SK-N-SH treated with all-trans-retinoic acid at 6 μM for 48 hours (cell line): Measurements from ENCODE around the gene GMCL1.
A peak's percentile ranks its signal among the peaks of the same experiment; 100 is the strongest.
"Not testable (repeated sequence)": the region's sequence is repeated elsewhere in the genome, so short reads cannot be mapped to it uniquely, and the experiment has no call there.

ENCODE experiments used
- ATAC-seq: fragments of 200-7000 bp; cut with Tn5 transposase; 3 replicates; pipeline ENCODE4 v1.9.1; 2020; ENCODE audit warnings: mild to moderate bottlenecking, moderate library complexity
- ARNTL ChIP-seq: fragments of 450-650 bp; formaldehyde crosslinking; IDR thresholded peaks from 2 replicates; pipeline ENCODE4 v1.5.0; 2020; ENCODE audit warnings: low read depth, mild to moderate bottlenecking, moderate library complexity, borderline replicate concordance
- BACH2 ChIP-seq: fragments of 250-450 bp; sonication (Bioruptor Pico); IDR thresholded peaks from 2 replicates; pipeline ENCODE4 v1.9.0; 2021; ENCODE audit warnings: mild to moderate bottlenecking, borderline replicate concordance
- ESRRG ChIP-seq: fragments of 250-450 bp; sonication (Bioruptor Pico); IDR thresholded peaks from 2 replicates; pipeline ENCODE4 v1.6.1; 2021; ENCODE audit warnings: mild to moderate bottlenecking
- GLIS3 ChIP-seq: fragments of 250-450 bp; sonication (Bioruptor Pico); IDR thresholded peaks from 2 replicates; pipeline ENCODE4 v1.5.0; 2020; ENCODE audit warnings: mild to moderate bottlenecking, moderate library complexity
- ISL1 ChIP-seq: fragments of 250-450 bp; sonication (Bioruptor Pico); IDR thresholded peaks from 2 replicates; pipeline ENCODE4 v2.1.2; 2022; ENCODE audit warnings: mild to moderate bottlenecking, moderate library complexity
- OSR1 ChIP-seq: fragments of 250-450 bp; sonication (Bioruptor Pico); IDR thresholded peaks from 2 replicates; pipeline ENCODE4 v1.8.0; 2022; ENCODE audit warnings: moderate library complexity, mild to moderate bottlenecking, inconsistent platforms
- SNAI2 ChIP-seq: fragments of 250-450 bp; sonication (Bioruptor Pico); IDR thresholded peaks from 2 replicates; pipeline ENCODE4 v1.5.0; 2020; ENCODE audit warnings: mild to moderate bottlenecking, moderate library complexity
- TOX ChIP-seq: fragments of 250-450 bp; sonication (Bioruptor Pico); IDR thresholded peaks from 2 replicates; pipeline ENCODE4 v1.8.0; 2021; ENCODE audit warnings: mild to moderate bottlenecking, moderate library complexity, borderline replicate concordance
- ZC3H10 ChIP-seq: fragments of 250-450 bp; sonication (Bioruptor Pico); IDR thresholded peaks from 2 replicates; pipeline ENCODE4 v1.5.1; 2021; ENCODE audit warnings: mild to moderate bottlenecking, moderate library complexity
- ZFP3 ChIP-seq: fragments of 250-450 bp; sonication (Bioruptor Pico); IDR thresholded peaks from 2 replicates; pipeline ENCODE4 v1.5.0; 2020; ENCODE audit warnings: mild to moderate bottlenecking, moderate library complexity
- ZFP30 ChIP-seq: fragments of 450-650 bp; formaldehyde crosslinking; IDR thresholded peaks from 2 replicates; pipeline ENCODE4 v1.5.0; 2022; ENCODE audit warnings: mild to moderate bottlenecking, moderate library complexity
- ZNF565 ChIP-seq: fragments of 450-650 bp; formaldehyde crosslinking; conservative IDR thresholded peaks from 2 replicates; pipeline ENCODE4 v1.5.0; 2020; ENCODE audit warnings: low read depth, mild to moderate bottlenecking, moderate library complexity
- ZNF8 ChIP-seq: fragments of 450-650 bp; formaldehyde crosslinking; IDR thresholded peaks from 2 replicates; pipeline ENCODE4 v1.5.0; 2020; ENCODE audit warnings: mild to moderate bottlenecking, moderate library complexity
- TF ChIP-seq, protein P1 (sequence below): fragments of 250-450 bp; sonication (Bioruptor Pico); IDR thresholded peaks from 2 replicates; pipeline ENCODE4 v1.8.0; 2020; ENCODE audit warnings: mild to moderate bottlenecking, moderate library complexity, borderline replicate concordance
- TF ChIP-seq, protein P2 (sequence below): fragments of 250-450 bp; sonication (Bioruptor Pico); IDR thresholded peaks from 2 replicates; pipeline ENCODE4 v1.5.1; 2021; ENCODE audit warnings: mild to moderate bottlenecking, moderate library complexity
- TF ChIP-seq, protein P3 (sequence below): fragments of 250-450 bp; sonication (Bioruptor Pico); IDR thresholded peaks from 2 replicates; pipeline ENCODE4 v1.5.1; 2020; ENCODE audit warnings: low read depth, mild to moderate bottlenecking, moderate library complexity
- TF ChIP-seq, protein P4 (sequence below): fragments of 250-450 bp; sonication (Bioruptor Pico); IDR thresholded peaks from 2 replicates; pipeline ENCODE4 v1.5.0; 2020; ENCODE audit warnings: mild to moderate bottlenecking, moderate library complexity
- TF ChIP-seq, protein P5 (sequence below): fragments of 250-450 bp; sonication (Bioruptor Pico); IDR thresholded peaks from 2 replicates; pipeline ENCODE4 v1.8.0; 2021; ENCODE audit warnings: low read depth, mild to moderate bottlenecking, moderate library complexity, borderline replicate concordance

Gene GMCL1

DNA sequence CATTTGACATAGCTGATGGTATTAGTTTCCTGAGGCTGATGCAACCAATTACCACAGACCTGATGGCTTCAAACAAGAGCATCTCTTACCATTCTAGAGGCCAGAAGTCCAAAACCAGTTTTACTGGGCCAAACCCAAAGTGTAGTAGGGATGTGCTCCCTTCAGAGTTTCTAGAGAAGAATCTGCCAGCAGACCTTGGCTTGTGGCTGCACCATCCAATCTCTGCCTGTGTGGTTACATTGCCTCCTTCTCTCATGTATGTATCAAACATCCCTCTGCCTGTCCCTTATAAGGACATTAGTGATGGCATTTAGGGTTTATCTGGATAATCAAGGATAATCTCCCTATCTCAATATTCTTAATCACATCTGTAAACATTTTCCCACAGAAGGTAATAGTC lies 59.8 kb downstream of the GMCL1 start:
- ATAC-seq = no peak
- no peak for TF ChIP-seq BACH2
- no peak for TF ChIP-seq ARNTL (CRISPR knock-in tag)
- TF ChIP-seq, protein P1, sequence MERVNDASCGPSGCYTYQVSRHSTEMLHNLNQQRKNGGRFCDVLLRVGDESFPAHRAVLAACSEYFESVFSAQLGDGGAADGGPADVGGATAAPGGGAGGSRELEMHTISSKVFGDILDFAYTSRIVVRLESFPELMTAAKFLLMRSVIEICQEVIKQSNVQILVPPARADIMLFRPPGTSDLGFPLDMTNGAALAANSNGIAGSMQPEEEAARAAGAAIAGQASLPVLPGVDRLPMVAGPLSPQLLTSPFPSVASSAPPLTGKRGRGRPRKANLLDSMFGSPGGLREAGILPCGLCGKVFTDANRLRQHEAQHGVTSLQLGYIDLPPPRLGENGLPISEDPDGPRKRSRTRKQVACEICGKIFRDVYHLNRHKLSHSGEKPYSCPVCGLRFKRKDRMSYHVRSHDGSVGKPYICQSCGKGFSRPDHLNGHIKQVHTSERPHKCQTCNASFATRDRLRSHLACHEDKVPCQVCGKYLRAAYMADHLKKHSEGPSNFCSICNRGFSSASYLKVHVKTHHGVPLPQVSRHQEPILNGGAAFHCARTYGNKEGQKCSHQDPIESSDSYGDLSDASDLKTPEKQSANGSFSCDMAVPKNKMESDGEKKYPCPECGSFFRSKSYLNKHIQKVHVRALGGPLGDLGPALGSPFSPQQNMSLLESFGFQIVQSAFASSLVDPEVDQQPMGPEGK (CRISPR knock-in tag) = no peak
- TF ChIP-seq GLIS3 (CRISPR knock-in tag) = no peak
- TF ChIP-seq ZFP3 (CRISPR knock-in tag) = no peak
- TF ChIP-seq SNAI2 (CRISPR knock-in tag) = no peak
- TF ChIP-seq, protein P2, sequence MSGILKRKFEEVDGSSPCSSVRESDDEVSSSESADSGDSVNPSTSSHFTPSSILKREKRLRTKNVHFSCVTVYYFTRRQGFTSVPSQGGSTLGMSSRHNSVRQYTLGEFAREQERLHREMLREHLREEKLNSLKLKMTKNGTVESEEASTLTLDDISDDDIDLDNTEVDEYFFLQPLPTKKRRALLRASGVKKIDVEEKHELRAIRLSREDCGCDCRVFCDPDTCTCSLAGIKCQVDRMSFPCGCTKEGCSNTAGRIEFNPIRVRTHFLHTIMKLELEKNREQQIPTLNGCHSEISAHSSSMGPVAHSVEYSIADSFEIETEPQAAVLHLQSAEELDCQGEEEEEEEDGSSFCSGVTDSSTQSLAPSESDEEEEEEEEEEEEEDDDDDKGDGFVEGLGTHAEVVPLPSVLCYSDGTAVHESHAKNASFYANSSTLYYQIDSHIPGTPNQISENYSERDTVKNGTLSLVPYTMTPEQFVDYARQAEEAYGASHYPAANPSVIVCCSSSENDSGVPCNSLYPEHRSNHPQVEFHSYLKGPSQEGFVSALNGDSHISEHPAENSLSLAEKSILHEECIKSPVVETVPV (CRISPR knock-in tag) = no peak
- no peak for TF ChIP-seq ZFP30 (CRISPR knock-in tag)
- TF ChIP-seq, protein P3, sequence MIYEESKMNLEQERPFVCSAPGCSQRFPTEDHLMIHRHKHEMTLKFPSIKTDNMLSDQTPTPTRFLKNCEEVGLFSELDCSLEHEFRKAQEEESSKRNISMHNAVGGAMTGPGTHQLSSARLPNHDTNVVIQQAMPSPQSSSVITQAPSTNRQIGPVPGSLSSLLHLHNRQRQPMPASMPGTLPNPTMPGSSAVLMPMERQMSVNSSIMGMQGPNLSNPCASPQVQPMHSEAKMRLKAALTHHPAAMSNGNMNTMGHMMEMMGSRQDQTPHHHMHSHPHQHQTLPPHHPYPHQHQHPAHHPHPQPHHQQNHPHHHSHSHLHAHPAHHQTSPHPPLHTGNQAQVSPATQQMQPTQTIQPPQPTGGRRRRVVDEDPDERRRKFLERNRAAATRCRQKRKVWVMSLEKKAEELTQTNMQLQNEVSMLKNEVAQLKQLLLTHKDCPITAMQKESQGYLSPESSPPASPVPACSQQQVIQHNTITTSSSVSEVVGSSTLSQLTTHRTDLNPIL (CRISPR knock-in tag) = no peak
- TF ChIP-seq TOX (CRISPR knock-in tag) = no peak
- TF ChIP-seq ISL1 (CRISPR knock-in tag) = no peak
- TF ChIP-seq ESRRG = no peak
- TF ChIP-seq ZC3H10 (CRISPR knock-in tag) = no peak

DNA sequence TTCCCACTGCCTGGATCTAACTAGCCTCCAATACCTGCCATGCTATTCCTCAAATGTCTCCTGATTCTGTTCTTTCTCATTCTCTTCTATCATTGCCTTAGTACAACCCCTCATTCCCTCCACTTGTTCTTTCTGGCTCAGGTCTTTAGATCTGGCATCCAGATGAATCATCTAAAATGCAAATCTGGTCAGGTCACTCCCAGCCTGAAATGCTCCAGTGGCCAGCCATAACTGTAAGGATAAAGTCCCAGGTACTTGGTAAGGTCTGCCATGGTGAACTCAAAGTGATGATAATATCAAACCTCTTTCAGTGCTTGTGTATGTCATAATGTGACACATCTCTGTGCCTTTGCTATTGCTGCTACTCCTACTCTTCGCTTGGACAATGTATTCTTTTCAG lies 61.4 kb downstream of the GMCL1 start:
- no peak for ATAC-seq
- TF ChIP-seq SNAI2 (CRISPR knock-in tag) = no peak
- no peak for TF ChIP-seq ZNF565 (CRISPR knock-in tag)
- no peak for TF ChIP-seq ZC3H10 (CRISPR knock-in tag)
- TF ChIP-seq, protein P4, sequence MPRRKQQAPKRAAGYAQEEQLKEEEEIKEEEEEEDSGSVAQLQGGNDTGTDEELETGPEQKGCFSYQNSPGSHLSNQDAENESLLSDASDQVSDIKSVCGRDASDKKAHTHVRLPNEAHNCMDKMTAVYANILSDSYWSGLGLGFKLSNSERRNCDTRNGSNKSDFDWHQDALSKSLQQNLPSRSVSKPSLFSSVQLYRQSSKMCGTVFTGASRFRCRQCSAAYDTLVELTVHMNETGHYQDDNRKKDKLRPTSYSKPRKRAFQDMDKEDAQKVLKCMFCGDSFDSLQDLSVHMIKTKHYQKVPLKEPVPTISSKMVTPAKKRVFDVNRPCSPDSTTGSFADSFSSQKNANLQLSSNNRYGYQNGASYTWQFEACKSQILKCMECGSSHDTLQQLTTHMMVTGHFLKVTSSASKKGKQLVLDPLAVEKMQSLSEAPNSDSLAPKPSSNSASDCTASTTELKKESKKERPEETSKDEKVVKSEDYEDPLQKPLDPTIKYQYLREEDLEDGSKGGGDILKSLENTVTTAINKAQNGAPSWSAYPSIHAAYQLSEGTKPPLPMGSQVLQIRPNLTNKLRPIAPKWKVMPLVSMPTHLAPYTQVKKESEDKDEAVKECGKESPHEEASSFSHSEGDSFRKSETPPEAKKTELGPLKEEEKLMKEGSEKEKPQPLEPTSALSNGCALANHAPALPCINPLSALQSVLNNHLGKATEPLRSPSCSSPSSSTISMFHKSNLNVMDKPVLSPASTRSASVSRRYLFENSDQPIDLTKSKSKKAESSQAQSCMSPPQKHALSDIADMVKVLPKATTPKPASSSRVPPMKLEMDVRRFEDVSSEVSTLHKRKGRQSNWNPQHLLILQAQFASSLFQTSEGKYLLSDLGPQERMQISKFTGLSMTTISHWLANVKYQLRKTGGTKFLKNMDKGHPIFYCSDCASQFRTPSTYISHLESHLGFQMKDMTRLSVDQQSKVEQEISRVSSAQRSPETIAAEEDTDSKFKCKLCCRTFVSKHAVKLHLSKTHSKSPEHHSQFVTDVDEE (CRISPR knock-in tag) = no peak

DNA sequence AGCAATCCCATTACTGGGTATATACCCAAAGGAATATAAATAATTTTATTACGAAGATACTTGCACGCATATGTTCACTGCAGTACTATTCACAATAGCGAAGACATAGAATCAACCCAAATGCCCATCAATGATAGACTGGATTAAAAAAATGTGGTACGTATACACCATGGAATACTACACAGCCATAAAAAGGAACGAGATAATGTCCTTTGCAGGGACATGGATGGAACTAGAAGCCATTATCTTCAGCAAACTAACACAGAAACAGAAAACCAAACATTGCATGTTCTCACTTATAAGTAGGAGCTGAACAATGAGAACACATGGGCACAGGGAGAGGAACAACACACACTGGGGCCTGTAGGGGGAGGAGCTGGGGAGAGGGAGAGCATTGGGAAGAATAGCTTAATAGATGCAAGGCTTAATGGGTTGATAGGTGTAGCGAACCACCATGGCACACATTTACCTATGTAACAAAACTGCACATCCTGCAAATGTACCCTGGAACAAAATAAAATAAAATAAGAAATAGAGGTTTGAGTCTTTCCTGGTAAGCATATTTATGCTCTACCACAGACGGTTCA lies 63.5 kb downstream of the GMCL1 start:
- ATAC-seq = not testable (repeated sequence)
- TF ChIP-seq ZNF8 (CRISPR knock-in tag) = peak; percentile 87
- TF ChIP-seq, all 23 proteins: peak for 1; not testable (repeated sequence) for 22

DNA sequence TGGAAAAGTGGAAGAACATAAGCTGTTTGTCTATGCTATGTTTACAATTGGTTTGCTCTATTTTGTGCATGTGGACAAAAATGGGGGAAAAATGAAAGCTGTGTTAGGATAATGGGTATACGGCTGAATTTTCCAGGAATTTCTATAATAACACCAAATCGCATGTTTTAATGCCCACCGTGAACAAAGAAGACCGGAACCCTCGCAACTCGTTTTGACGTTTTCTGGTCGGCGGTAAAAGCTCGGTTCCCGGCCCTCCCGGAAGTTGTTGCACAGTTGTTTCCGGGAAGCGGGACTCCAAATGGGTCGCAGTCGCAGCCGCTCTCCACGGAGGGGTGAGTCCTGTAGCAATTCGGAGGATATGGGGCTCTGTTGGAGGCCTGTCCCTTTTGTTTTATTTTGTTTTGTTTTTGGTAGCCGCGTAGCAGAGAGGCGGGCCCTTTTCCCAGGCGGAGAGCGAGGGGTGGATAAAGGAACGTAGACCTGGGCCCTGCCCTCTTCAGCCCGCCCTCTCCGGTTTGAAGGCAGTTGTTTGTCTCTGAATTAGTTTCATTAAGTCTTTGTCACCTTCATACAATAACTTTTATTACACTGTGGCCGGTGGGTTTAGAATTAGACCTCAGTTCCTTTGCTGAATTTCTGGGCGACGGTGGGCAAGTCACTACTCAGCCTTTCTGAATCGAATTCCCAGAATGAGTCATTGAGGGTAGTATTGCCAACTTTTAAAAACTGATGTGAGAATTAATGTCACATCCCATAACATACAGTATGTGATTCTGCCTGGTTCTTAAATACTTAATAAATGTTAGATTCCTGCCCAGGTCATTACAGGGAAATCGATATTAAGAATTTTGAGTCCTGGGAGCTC lies 64.5 kb downstream of the GMCL1 start, which contains the start of gene SNRNP27:
Gene SNRNP27, plus strand, starts transcription at position 273 of the 868 bp plus-strand sequence. Its CDS starts 29 bp downstream, at position 302.
- no peak for TF ChIP-seq OSR1
- TF ChIP-seq GLIS3 (CRISPR knock-in tag) = 0 out of 2 replicates have a peak, but pooled peaks have one; percentile 62
- TF ChIP-seq SNAI2 (CRISPR knock-in tag) = no peak
- TF ChIP-seq, protein P4 (CRISPR knock-in tag) = no peak
- TF ChIP-seq, protein P5, sequence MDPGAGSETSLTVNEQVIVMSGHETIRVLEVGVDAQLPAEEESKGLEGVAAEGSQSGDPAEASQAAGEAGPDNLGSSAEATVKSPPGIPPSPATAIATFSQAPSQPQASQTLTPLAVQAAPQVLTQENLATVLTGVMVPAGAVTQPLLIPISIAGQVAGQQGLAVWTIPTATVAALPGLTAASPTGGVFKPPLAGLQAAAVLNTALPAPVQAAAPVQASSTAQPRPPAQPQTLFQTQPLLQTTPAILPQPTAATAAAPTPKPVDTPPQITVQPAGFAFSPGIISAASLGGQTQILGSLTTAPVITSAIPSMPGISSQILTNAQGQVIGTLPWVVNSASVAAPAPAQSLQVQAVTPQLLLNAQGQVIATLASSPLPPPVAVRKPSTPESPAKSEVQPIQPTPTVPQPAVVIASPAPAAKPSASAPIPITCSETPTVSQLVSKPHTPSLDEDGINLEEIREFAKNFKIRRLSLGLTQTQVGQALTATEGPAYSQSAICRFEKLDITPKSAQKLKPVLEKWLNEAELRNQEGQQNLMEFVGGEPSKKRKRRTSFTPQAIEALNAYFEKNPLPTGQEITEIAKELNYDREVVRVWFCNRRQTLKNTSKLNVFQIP (CRISPR knock-in tag) = no peak
- TF ChIP-seq BACH2 = no peak
- TF ChIP-seq ZC3H10 (CRISPR knock-in tag) = no peak
- TF ChIP-seq, all 23 proteins: peak for 1
- peak; percentile 95 for ATAC-seq

DNA sequence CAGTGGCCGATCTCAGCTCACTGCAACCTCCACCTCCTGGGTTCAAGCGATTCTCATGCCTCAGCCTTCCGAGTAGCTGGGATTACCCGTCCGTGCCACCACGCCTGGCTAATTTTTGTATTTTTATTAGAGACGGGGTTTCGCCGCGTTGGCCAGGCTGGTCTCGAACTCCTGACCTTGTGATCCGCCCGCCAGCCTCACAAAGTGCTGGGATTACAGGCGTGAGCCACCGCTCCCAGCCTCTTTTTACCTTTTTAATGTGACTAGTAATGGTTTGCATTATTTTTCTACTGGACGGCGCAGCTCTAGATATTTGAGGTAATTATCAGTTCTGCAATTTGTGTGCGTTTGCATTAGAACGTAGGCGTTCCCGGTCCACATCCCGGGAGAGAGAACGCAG lies 65.3 kb downstream of the GMCL1 start:
- peak; percentile 15 for ATAC-seq
